ENCODE measurements around the gene CRISPLD2. TPM values are rescaled to one million over a fixed set of nuclear protein-coding genes. Genes with fewer than 3 reads are reported as not detected.

CRISPLD2 gene
- total RNA-seq = under 1 TPM; 0.07 to 0.08 TPM

GRCh38 chr16:84819644-84820304 lies at the start of gene CRISPLD2:
TSS of gene CRISPLD2 (plus strand) at chr16:84819985. CDS start at chr16:84838496, 18,511 bp downstream.
- Mint-ChIP-seq H3K27ac (no peak within 1 kb of the TSS), H3K9me3 (no peaks in the 10 kb centered on the region), H3K36me3 (no peaks in the 10 kb centered on the region)
- ATAC-seq = peak; percentile 97 to 99
- DNase-seq (ENCODE audit: low spot score in 2 of 2) = peak; percentile 61 to 90

GRCh38 chr16:84773312-84773711 lies 46.5 kb upstream of the CRISPLD2 start:
- DNase-seq (ENCODE audit: low spot score in 2 of 2) (no peak), ATAC-seq (no peak)
- Mint-ChIP-seq H3K36me3 (peaks cover 11 to 12% of the 10 kb centered on the region in 2 donors), H3K27ac (no peak overlapping the region), H3K9me3 (no peaks in the 10 kb centered on the region)

GRCh38 chr16:84774810-84775209 lies 45.0 kb upstream of the CRISPLD2 start:
- Mint-ChIP-seq H3K9me3 (no peaks in the 10 kb centered on the region), H3K27ac (peak overlapping the region in 1 of 2 donors; percentile 87), H3K36me3 (peaks cover 13 to 15% of the 10 kb centered on the region in 2 donors)
- ATAC-seq = no peak
- DNase-seq (ENCODE audit: low spot score in 2 of 2) = no peak

- DNase-seq (ENCODE audit: low spot score in 2 of 2) (no peak), ATAC-seq (peak in 1 of 2 donors; percentile 37)
- Mint-ChIP-seq H3K27ac (peak overlapping the region; percentile 58 to 71), H3K9me3 (no peaks in the 10 kb centered on the region), H3K36me3 (peaks cover 19 to 21% of the 10 kb centered on the region in 2 donors)
Measured at GRCh38 chr16:84775262-84775810, 44.4 kb upstream of the CRISPLD2 start.

GRCh38 chr16:84777435-84777834 lies 42.4 kb upstream of the CRISPLD2 start:
- H3K36me3 Mint-ChIP-seq = peaks cover 21 to 23% of the 10 kb centered on the region in 2 donors
- no peak overlapping the region for H3K27ac Mint-ChIP-seq
- ATAC-seq = no peak
- no peak for DNase-seq (ENCODE audit: low spot score in 2 of 2)
- H3K9me3 Mint-ChIP-seq = no peaks in the 10 kb centered on the region

- Mint-ChIP-seq H3K27ac (no peak overlapping the region), H3K36me3 (peaks cover 21 to 23% of the 10 kb centered on the region in 2 donors), H3K9me3 (no peaks in the 10 kb centered on the region)
- ATAC-seq = no peak
- DNase-seq (ENCODE audit: low spot score in 2 of 2) = no peak
Measured at GRCh38 chr16:84778720-84779119, 41.1 kb upstream of the CRISPLD2 start.

GRCh38 chr16:84780063-84780462 lies 39.7 kb upstream of the CRISPLD2 start:
- H3K36me3 Mint-ChIP-seq = peaks cover 21 to 23% of the 10 kb centered on the region in 2 donors
- no peaks in the 10 kb centered on the region for H3K9me3 Mint-ChIP-seq
- no peak for ATAC-seq
- H3K27ac Mint-ChIP-seq = no peak overlapping the region
- DNase-seq (ENCODE audit: low spot score in 2 of 2) = no peak

- no peak for ATAC-seq
- H3K27ac Mint-ChIP-seq = peak overlapping the region in 1 of 2 donors; percentile 60
- no peak for DNase-seq (ENCODE audit: low spot score in 2 of 2)
- peaks cover 21 to 23% of the 10 kb centered on the region in 2 donors for H3K36me3 Mint-ChIP-seq
- H3K9me3 Mint-ChIP-seq = no peaks in the 10 kb centered on the region
Measured at GRCh38 chr16:84780544-84781376, 39.0 kb upstream of the CRISPLD2 start.

- DNase-seq (ENCODE audit: low spot score in 2 of 2) (no peak), ATAC-seq (no peak)
- H3K9me3 Mint-ChIP-seq = no peaks in the 10 kb centered on the region
- H3K27ac Mint-ChIP-seq = peak overlapping the region in 1 of 2 donors; percentile 13
- H3K36me3 Mint-ChIP-seq = peaks cover 11 to 23% of the 10 kb centered on the region in 2 donors
Measured at GRCh38 chr16:84782846-84783245, 36.9 kb upstream of the CRISPLD2 start.

- no peaks in the 10 kb centered on the region for H3K9me3 Mint-ChIP-seq
- no peaks in the 10 kb centered on the region for H3K36me3 Mint-ChIP-seq
- no peak overlapping the region for H3K27ac Mint-ChIP-seq
- DNase-seq (ENCODE audit: low spot score in 2 of 2) = no peak
- ATAC-seq = no peak
Measured at GRCh38 chr16:84785843-84786581, 33.8 kb upstream of the CRISPLD2 start.

GRCh38 chr16:84786605-84787262 lies 33.1 kb upstream of the CRISPLD2 start:
- no peaks in the 10 kb centered on the region for H3K36me3 Mint-ChIP-seq
- no peak for DNase-seq (ENCODE audit: low spot score in 2 of 2)
- no peak overlapping the region for H3K27ac Mint-ChIP-seq
- no peaks in the 10 kb centered on the region for H3K9me3 Mint-ChIP-seq
- peak in 1 of 2 donors; percentile 34 for ATAC-seq

- no peak for ATAC-seq
- no peak for DNase-seq (ENCODE audit: low spot score in 2 of 2)
- Mint-ChIP-seq H3K9me3 (no peaks in the 10 kb centered on the region), H3K27ac (peak overlapping the region; percentile 16 to 45), H3K36me3 (no peaks in the 10 kb centered on the region)
Measured at GRCh38 chr16:84787263-84787622, 32.5 kb upstream of the CRISPLD2 start.

GRCh38 chr16:84788920-84789391 lies 30.8 kb upstream of the CRISPLD2 start:
- DNase-seq (ENCODE audit: low spot score in 2 of 2) (no peak), ATAC-seq (no peak)
- no peaks in the 10 kb centered on the region for H3K9me3 Mint-ChIP-seq
- no peak overlapping the region for H3K27ac Mint-ChIP-seq
- no peaks in the 10 kb centered on the region for H3K36me3 Mint-ChIP-seq

- no peaks in the 10 kb centered on the region for H3K9me3 Mint-ChIP-seq
- no peak for DNase-seq (ENCODE audit: low spot score in 2 of 2)
- no peak for ATAC-seq
- no peak overlapping the region for H3K27ac Mint-ChIP-seq
- H3K36me3 Mint-ChIP-seq = no peaks in the 10 kb centered on the region
Measured at GRCh38 chr16:84789431-84789830, 30.4 kb upstream of the CRISPLD2 start.

- H3K27ac Mint-ChIP-seq = no peak overlapping the region
- ATAC-seq = no peak
- DNase-seq (ENCODE audit: low spot score in 2 of 2) = no peak
- H3K36me3 Mint-ChIP-seq = no peaks in the 10 kb centered on the region
- H3K9me3 Mint-ChIP-seq = no peaks in the 10 kb centered on the region
Measured at GRCh38 chr16:84790301-84790700, 29.5 kb upstream of the CRISPLD2 start.

GRCh38 chr16:84791088-84791487 lies 28.7 kb upstream of the CRISPLD2 start:
- no peak for DNase-seq (ENCODE audit: low spot score in 2 of 2)
- H3K27ac Mint-ChIP-seq = no peak overlapping the region
- no peak for ATAC-seq
- H3K36me3 Mint-ChIP-seq = no peaks in the 10 kb centered on the region
- no peaks in the 10 kb centered on the region for H3K9me3 Mint-ChIP-seq

Data from activated naive CD4-positive, alpha-beta T cell treated with anti-CD3 and anti-CD28 coated beads, Interleukin-2, amount 50 U/mL, for 72 hours (primary cell).